WTC11 (cell line): Measurements from ENCODE around the gene DCST2. TPM values are rescaled to one million over a fixed set of nuclear protein-coding genes. Genes with fewer than 3 reads are reported as not detected.

Source experiments
- ATAC-seq: fragments of 200-7000 bp; cut with Tn5 transposase; 2 replicates; pipeline ENCODE4 v1.10.0; 2021; ENCODE audit warnings: mild to moderate bottlenecking, moderate library complexity
- CTCF ChIA-PET: fragments of 300-600 bp; sonication (Branson Sonifier 250); formaldehyde crosslinking; loops from one replicate; lab custom pipeline; 2021; ENCODE audit warnings: antibody characterized with exemption; lab: Charles Lee
- POLR2A ChIA-PET: fragments of 350-600 bp; sonication (Branson Sonifier 250); formaldehyde crosslinking; loops from one replicate; lab custom pipeline; 2021; ENCODE audit warnings: antibody characterized with exemption; lab: Charles Lee
- DNase-seq: peaks from one replicate; pipeline ENCODE4 v3.0.0; 2021; ENCODE audit warnings: low spot score
- H3K27ac Mint-ChIP-seq: 2 replicates; pipeline ENCODE4 v1.8.0; 2021; ENCODE audit warnings: mixed read lengths
- H3K27me3 Mint-ChIP-seq: 2 replicates; pipeline ENCODE4 v1.8.0; 2021; ENCODE audit warnings: low read depth, mild to moderate bottlenecking, moderate library complexity, mixed read lengths
- H3K36me3 Mint-ChIP-seq: 2 replicates; pipeline ENCODE4 v1.8.0; 2021; ENCODE audit warnings: mixed read lengths
- H3K4me1 Mint-ChIP-seq: 2 replicates; pipeline ENCODE4 v1.8.0; 2022; ENCODE audit warnings: mixed read lengths
- H3K4me3 Mint-ChIP-seq: 2 replicates; pipeline ENCODE4 v1.8.0; 2021; ENCODE audit warnings: mild to moderate bottlenecking, moderate library complexity, mixed read lengths
- H3K9me3 Mint-ChIP-seq: 2 replicates; pipeline ENCODE4 v1.8.0; 2021; ENCODE audit warnings: mixed read lengths
- AFF4 ChIP-seq: sonication (generic); formaldehyde crosslinking; IDR thresholded peaks from 2 replicates; pipeline ENCODE4 v1.8.1; 2023; ENCODE audit warnings: mild to moderate bottlenecking, missing genetic modification reagents, borderline replicate concordance
- CBFB ChIP-seq: sonication (generic); formaldehyde crosslinking; IDR thresholded peaks from 2 replicates; pipeline ENCODE4 v1.8.1; 2022; ENCODE audit warnings: mild to moderate bottlenecking, low read depth, missing genetic modification reagents
- CDX4 ChIP-seq: fragments of 250-450 bp; sonication (Bioruptor Pico); IDR thresholded peaks from 2 replicates; pipeline ENCODE4 v1.9.0; 2021; ENCODE audit warnings: moderate library complexity, mild to moderate bottlenecking, inconsistent platforms, borderline replicate concordance
- EMX1 ChIP-seq: fragments of 250-450 bp; sonication (Bioruptor Pico); IDR thresholded peaks from 2 replicates; pipeline ENCODE4 v1.8.0; 2021; ENCODE audit warnings: mild to moderate bottlenecking
- ESRRA ChIP-seq: sonication (generic); formaldehyde crosslinking; IDR thresholded peaks from 2 replicates; pipeline ENCODE4 v1.8.1; 2022; ENCODE audit warnings: mild to moderate bottlenecking, missing genetic modification reagents, borderline replicate concordance
- ETV6 ChIP-seq: sonication (generic); formaldehyde crosslinking; IDR thresholded peaks from 2 replicates; pipeline ENCODE4 v1.8.1; 2022; ENCODE audit warnings: mild to moderate bottlenecking, missing genetic modification reagents
- FOXJ3 ChIP-seq: sonication (generic); formaldehyde crosslinking; IDR thresholded peaks from 2 replicates; pipeline ENCODE4 v1.9.0; 2021; ENCODE audit warnings: missing genetic modification reagents, mild to moderate bottlenecking, borderline replicate concordance
- FOXK1 ChIP-seq: sonication (generic); formaldehyde crosslinking; IDR thresholded peaks from 2 replicates; pipeline ENCODE4 v1.8.0; 2022; ENCODE audit warnings: mild to moderate bottlenecking, moderate library complexity, missing genetic modification reagents
- FOXP4 ChIP-seq: sonication (generic); formaldehyde crosslinking; IDR thresholded peaks from 2 replicates; pipeline ENCODE4 v1.8.0; 2022; ENCODE audit warnings: mild to moderate bottlenecking, missing genetic modification reagents
- GTF2I ChIP-seq: fragments of 250-450 bp; sonication (Bioruptor Pico); conservative IDR thresholded peaks from 2 replicates; pipeline ENCODE4 v1.4.0; 2021; ENCODE audit warnings: mild to moderate bottlenecking
- HMGXB4 ChIP-seq: sonication (generic); formaldehyde crosslinking; IDR thresholded peaks from 2 replicates; pipeline ENCODE4 v1.8.1; 2023; ENCODE audit warnings: mild to moderate bottlenecking, moderate library complexity, missing genetic modification reagents
- NFE2L1 ChIP-seq: sonication (generic); formaldehyde crosslinking; IDR thresholded peaks from 2 replicates; pipeline ENCODE4 v1.8.1; 2023; ENCODE audit warnings: missing genetic modification reagents
- ZNF138 ChIP-seq: sonication (generic); formaldehyde crosslinking; conservative IDR thresholded peaks from 2 replicates; pipeline ENCODE4 v1.8.1; 2022; ENCODE audit warnings: mild to moderate bottlenecking, moderate library complexity, missing genetic modification reagents
- ZNF671 ChIP-seq: fragments of 250-450 bp; sonication (Bioruptor Pico); IDR thresholded peaks from 2 replicates; pipeline ENCODE4 v1.8.0; 2021; ENCODE audit warnings: mild to moderate bottlenecking
- total RNA-seq: library from RNA; stranded (reverse); gene quantifications from 3 replicates; pipeline ENCODE4 v1.2.3, GENCODE V29; 2021

The DCST2 gene
- total RNA-seq, 1 experiment from 2014 or later: 0.83 TPM

DNA sequence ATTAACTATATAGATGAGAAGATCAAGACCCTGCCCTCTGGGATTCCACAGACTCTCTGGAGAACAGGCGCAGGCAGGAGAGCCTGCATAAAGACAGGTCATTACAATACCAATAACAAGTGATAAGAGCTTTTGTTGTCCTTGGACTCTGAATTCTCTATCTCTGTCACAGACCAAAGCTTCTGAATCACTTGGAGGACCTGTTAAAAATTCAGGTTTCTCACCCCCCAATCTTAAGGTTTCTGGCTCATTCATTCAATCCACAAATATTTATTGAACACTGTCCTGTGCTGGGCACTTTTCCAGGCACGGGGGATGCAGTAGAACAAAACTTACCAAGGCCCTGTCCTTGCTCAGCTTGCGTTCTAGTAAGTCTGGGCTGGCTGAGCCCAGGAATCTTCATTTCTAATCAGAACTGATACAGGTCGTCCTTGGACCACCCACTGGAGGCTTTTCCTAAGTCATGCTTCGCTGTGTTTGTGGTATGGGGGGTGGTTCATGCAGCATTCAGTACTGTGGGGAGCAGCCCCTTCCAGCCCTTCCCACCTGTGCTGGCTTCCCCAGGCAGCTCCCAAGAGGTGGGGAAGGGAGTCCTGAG lies 31.4 kb upstream of the DCST2 start:
- no peak for DNase-seq
- CTCF ChIA-PET: interaction anchor here (0.7 to 5.6 kb wide), 11 partner anchors 11 to 129 kb away, joined by 3 to 156 read pairs (median 8); partner anchors contain the start of genes ADAM15, EFNA3, KRTCAP2 and TRIM46
- H3K36me3 Mint-ChIP-seq: peaks cover 24% of the 10 kb centered on the region
- H3K9me3 Mint-ChIP-seq: no peaks in the 10 kb centered on the region
- H3K27me3 Mint-ChIP-seq: no peaks in the 10 kb centered on the region
- peak overlapping the region; percentile 98 for H3K27ac Mint-ChIP-seq
- peak overlapping the region; percentile 91 for H3K4me3 Mint-ChIP-seq
- H3K4me1 Mint-ChIP-seq: peaks cover 25% of the 10 kb centered on the region
- ATAC-seq: no peak
- POLR2A ChIA-PET: interaction anchor here (0.9 to 3.5 kb wide), 4 partner anchors 16 to 102 kb away, joined by 3 to 10 read pairs (median 4); no protein-coding TSS in a partner anchor
- no peak for TF ChIP-seq FOXP4 (CRISPR knock-in tag)
- TF ChIP-seq CBFB: no peak
- no peak for TF ChIP-seq EMX1 (CRISPR knock-in tag)
- TF ChIP-seq CDX4: no peak
- TF ChIP-seq NFE2L1: no peak
- no peak for TF ChIP-seq ZNF138 (CRISPR knock-in tag)
- no peak for TF ChIP-seq ETV6 (CRISPR knock-in tag)
- no peak for TF ChIP-seq FOXJ3 (CRISPR knock-in tag)
- TF ChIP-seq ZNF671 (CRISPR knock-in tag): no peak

- Mint-ChIP-seq H3K27me3 (no peaks in the 10 kb centered on the region), H3K4me3 (peak overlapping the region; percentile 91), H3K27ac (peak overlapping the region; percentile 98), H3K9me3 (no peaks in the 10 kb centered on the region), H3K4me1 (peaks cover 22% of the 10 kb centered on the region), H3K36me3 (peaks cover 21% of the 10 kb centered on the region)
- TF ChIP-seq AFF4 (no peak), GTF2I (peak; percentile 88), HMGXB4 (CRISPR knock-in tag) (no peak), FOXK1 (CRISPR knock-in tag) (no peak), ESRRA (CRISPR knock-in tag) (peak; percentile 84; the same call in 1 of the 2 replicates)
- ATAC-seq (peak; percentile 2), DNase-seq (no peak)
- CTCF ChIA-PET: interaction anchor here (0.7 to 8.3 kb wide), 14 partner anchors 11 to 497 kb away, joined by 3 to 176 read pairs (median 8); partner anchors contain the start of genes ADAM15, CHRNB2, EFNA3 and KRTCAP2
- POLR2A ChIA-PET: interaction anchor here (0.9 to 3.5 kb wide), 6 partner anchors 16 to 103 kb away, joined by 3 to 10 read pairs (median 4); no protein-coding TSS in a partner anchor
Observed at GRCh38 chr1:155064111-155064831, 30.7 kb upstream of the DCST2 start.
